ENCODE results near the gene DNAJB8. TPM values are rescaled to one million over a fixed set of nuclear protein-coding genes. Genes with fewer than 3 reads are reported as not detected.

DNAJB8 gene
- total RNA-seq, 2 experiments from 2014 or later, result not detected

DNA sequence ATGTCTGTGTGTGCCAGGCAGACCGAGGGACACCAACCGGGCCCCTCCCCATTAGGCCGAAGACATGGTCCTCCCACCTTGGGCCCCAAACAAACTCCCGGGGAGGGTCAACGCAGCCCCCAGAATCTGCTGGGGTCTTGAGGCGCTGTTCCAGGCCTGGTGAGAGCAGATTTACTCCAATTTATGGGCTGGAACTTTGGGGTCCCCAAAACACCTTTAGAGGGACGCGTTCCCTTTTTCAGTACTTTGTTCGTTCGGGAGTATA lies 23.9 kb upstream of the DNAJB8 start:
- CTCF ChIA-PET (ENCODE audit: unreplicated experiment), result no interaction called here
- Histone ChIP-seq H2AFZ (ENCODE audit: low read length) (no peak overlapping the region), H3K9me3 (ENCODE audit: low read length) (no peaks in the 10 kb centered on the region), H3K79me2 (ENCODE audit: insufficient read depth, low read depth, low read length) (no peaks in the 10 kb centered on the region), H3K27ac (ENCODE audit: low read depth, low read length, poor library complexity, severe bottlenecking) (no peak overlapping the region), H4K20me1 (ENCODE audit: insufficient read depth, low read length) (no peaks in the 10 kb centered on the region; the same call in 1 of the 2 replicates), H3K4me1 (ENCODE audit: insufficient read depth, low read length, poor library complexity, severe bottlenecking) (no peaks in the 10 kb centered on the region), H3K4me2 (ENCODE audit: low read length) (no peak overlapping the region), H3K36me3 (ENCODE audit: insufficient read depth, low read length) (no peaks in the 10 kb centered on the region), H3K4me3 (ENCODE audit: low read depth, low read length, poor library complexity, severe bottlenecking) (no peak overlapping the region), H3K9me2 (ENCODE audit: insufficient read depth, low read length) (no peaks in the 10 kb centered on the region)
- no TSS peak for BruUV-seq (replicated peaks)
- DNase-seq (ENCODE audit: low spot score), result no peak
- no peak for TF ChIP-seq EZH2phosphoT487 (IDR thresholded peaks at IDR 0.05; ENCODE audit: borderline replicate concordance, low read depth, low read length)
- TF ChIP-seq, protein P1, sequence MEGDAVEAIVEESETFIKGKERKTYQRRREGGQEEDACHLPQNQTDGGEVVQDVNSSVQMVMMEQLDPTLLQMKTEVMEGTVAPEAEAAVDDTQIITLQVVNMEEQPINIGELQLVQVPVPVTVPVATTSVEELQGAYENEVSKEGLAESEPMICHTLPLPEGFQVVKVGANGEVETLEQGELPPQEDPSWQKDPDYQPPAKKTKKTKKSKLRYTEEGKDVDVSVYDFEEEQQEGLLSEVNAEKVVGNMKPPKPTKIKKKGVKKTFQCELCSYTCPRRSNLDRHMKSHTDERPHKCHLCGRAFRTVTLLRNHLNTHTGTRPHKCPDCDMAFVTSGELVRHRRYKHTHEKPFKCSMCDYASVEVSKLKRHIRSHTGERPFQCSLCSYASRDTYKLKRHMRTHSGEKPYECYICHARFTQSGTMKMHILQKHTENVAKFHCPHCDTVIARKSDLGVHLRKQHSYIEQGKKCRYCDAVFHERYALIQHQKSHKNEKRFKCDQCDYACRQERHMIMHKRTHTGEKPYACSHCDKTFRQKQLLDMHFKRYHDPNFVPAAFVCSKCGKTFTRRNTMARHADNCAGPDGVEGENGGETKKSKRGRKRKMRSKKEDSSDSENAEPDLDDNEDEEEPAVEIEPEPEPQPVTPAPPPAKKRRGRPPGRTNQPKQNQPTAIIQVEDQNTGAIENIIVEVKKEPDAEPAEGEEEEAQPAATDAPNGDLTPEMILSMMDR (conservative IDR thresholded peaks at IDR 0.05; ENCODE audit: low read length), result no peak
- POLR2A ChIA-PET, result no interaction called here
- intact Hi-C loops (cut with micrococcal nuclease; ENCODE audit: unreplicated experiment), result no loop called here

GRCh38 chr3:128489927-128490649 lies 23.4 kb upstream of the DNAJB8 start:
- BruUV-seq (replicated peaks), result no TSS peak
- H4K20me1 ChIP-seq (ENCODE audit: insufficient read depth, low read length), result no peaks in the 10 kb centered on the region; the same call in 1 of the 2 replicates
- intact Hi-C loops (cut with micrococcal nuclease; ENCODE audit: unreplicated experiment), result no loop called here
- no peaks in the 10 kb centered on the region for H3K9me3 ChIP-seq (ENCODE audit: low read length)
- H3K4me3 ChIP-seq (ENCODE audit: low read depth, low read length, poor library complexity, severe bottlenecking), result no peak overlapping the region
- CTCF ChIA-PET (ENCODE audit: unreplicated experiment), result no interaction called here
- no peaks in the 10 kb centered on the region for H3K4me1 ChIP-seq (ENCODE audit: insufficient read depth, low read length, poor library complexity, severe bottlenecking)
- H3K79me2 ChIP-seq (ENCODE audit: insufficient read depth, low read depth, low read length), result no peaks in the 10 kb centered on the region
- H3K27ac ChIP-seq (ENCODE audit: low read depth, low read length, poor library complexity, severe bottlenecking), result no peak overlapping the region
- no peak overlapping the region for H3K4me2 ChIP-seq (ENCODE audit: low read length)
- H3K9me2 ChIP-seq (ENCODE audit: insufficient read depth, low read length), result no peaks in the 10 kb centered on the region
- H3K36me3 ChIP-seq (ENCODE audit: insufficient read depth, low read length), result no peaks in the 10 kb centered on the region
- no peak for DNase-seq (ENCODE audit: low spot score)
- H2AFZ ChIP-seq (ENCODE audit: low read length), result no peak overlapping the region
- POLR2A ChIA-PET, result no interaction called here
- no peak for TF ChIP-seq EZH2phosphoT487 (IDR thresholded peaks at IDR 0.05; ENCODE audit: borderline replicate concordance, low read depth, low read length)
- TF ChIP-seq, protein P1 (conservative IDR thresholded peaks at IDR 0.05; ENCODE audit: low read length), result no peak

GRCh38 chr3:128489674-128489926 lies 22.9 kb upstream of the DNAJB8 start:
- Histone ChIP-seq H4K20me1 (ENCODE audit: insufficient read depth, low read length) (no peaks in the 10 kb centered on the region; the same call in 1 of the 2 replicates), H3K79me2 (ENCODE audit: insufficient read depth, low read depth, low read length) (no peaks in the 10 kb centered on the region), H3K27ac (ENCODE audit: low read depth, low read length, poor library complexity, severe bottlenecking) (no peak overlapping the region), H3K36me3 (ENCODE audit: insufficient read depth, low read length) (no peaks in the 10 kb centered on the region), H3K9me3 (ENCODE audit: low read length) (no peaks in the 10 kb centered on the region), H3K4me2 (ENCODE audit: low read length) (no peak overlapping the region), H2AFZ (ENCODE audit: low read length) (no peak overlapping the region), H3K4me1 (ENCODE audit: insufficient read depth, low read length, poor library complexity, severe bottlenecking) (no peaks in the 10 kb centered on the region), H3K4me3 (ENCODE audit: low read depth, low read length, poor library complexity, severe bottlenecking) (no peak overlapping the region), H3K9me2 (ENCODE audit: insufficient read depth, low read length) (no peaks in the 10 kb centered on the region)
- no TSS peak for BruUV-seq (replicated peaks)
- TF ChIP-seq, protein P1 (conservative IDR thresholded peaks at IDR 0.05; ENCODE audit: low read length), result no peak
- no peak for TF ChIP-seq EZH2phosphoT487 (IDR thresholded peaks at IDR 0.05; ENCODE audit: borderline replicate concordance, low read depth, low read length)
- POLR2A ChIA-PET, result no interaction called here
- intact Hi-C loops (cut with micrococcal nuclease; ENCODE audit: unreplicated experiment), result no loop called here
- CTCF ChIA-PET (ENCODE audit: unreplicated experiment), result no interaction called here
- no peak for DNase-seq (ENCODE audit: low spot score)
